DMS114 treated with DMSO at 0.1 percent for 48 hours (cell line): Measurements from ENCODE around the gene STRADB.
"Not testable (repeated sequence)": the region's sequence is repeated elsewhere in the genome, so short reads cannot be mapped to it uniquely, and the experiment has no call there.

Experiments
- DNase-seq: peaks from one replicate; lab custom pipeline; 2025; ENCODE audit not compliant: unreplicated experiment; lab: John Stamatoyannopoulos, UW

Gene STRADB

GRCh38 chr2:201429835-201430234, 21.7 kb upstream of the STRADB start:
- not testable (repeated sequence) for DNase-seq

- not testable (repeated sequence) for DNase-seq
These were observed 21.2 kb upstream of the STRADB start for GRCh38 chr2:201430322-201430721.

GRCh38 chr2:201430839-201431238, 20.7 kb upstream of the STRADB start:
- DNase-seq: no peak

GRCh38 chr2:201432038-201432620, 19.4 kb upstream of the STRADB start:
- DNase-seq: no peak

GRCh38 chr2:201432621-201433393, 18.7 kb upstream of the STRADB start:
- DNase-seq: no peak

- DNase-seq: no peak
These were observed 18.0 kb upstream of the STRADB start for GRCh38 chr2:201433394-201433995.

GRCh38 chr2:201436141-201436540, 15.4 kb upstream of the STRADB start:
- no peak for DNase-seq

GRCh38 chr2:201439336-201439922, 12.1 kb upstream of the STRADB start:
- DNase-seq: not testable (repeated sequence)

- no peak for DNase-seq
These were observed 11.4 kb upstream of the STRADB start for GRCh38 chr2:201440182-201440581.

GRCh38 chr2:201441409-201441808, 10.1 kb upstream of the STRADB start:
- DNase-seq: no peak

GRCh38 chr2:201444746-201445465, 6.6 kb upstream of the STRADB start:
- no peak for DNase-seq

- DNase-seq: no peak
These were observed 4.5 kb upstream of the STRADB start for GRCh38 chr2:201447086-201447485.

- no peak for DNase-seq
These were observed 3.5 kb upstream of the STRADB start for GRCh38 chr2:201448061-201448460.

GRCh38 chr2:201448701-201449100, 2.8 kb upstream of the STRADB start:
- no peak for DNase-seq

- DNase-seq: no peak
These were observed 617 bp upstream of the STRADB start for GRCh38 chr2:201450954-201451291.

GRCh38 chr2:201452058-201452921, 750 bp downstream of the STRADB start:
- no peak for DNase-seq

GRCh38 chr2:201452922-201453643, 1.5 kb downstream of the STRADB start:
- DNase-seq: no peak

GRCh38 chr2:201458381-201458780, 6.8 kb downstream of the STRADB start:
- no peak for DNase-seq

GRCh38 chr2:201460532-201460931, 9.0 kb downstream of the STRADB start:
- DNase-seq: no peak

- no peak for DNase-seq
These were observed 13.0 kb downstream of the STRADB start for GRCh38 chr2:201464547-201464946.
